Psoas muscle (tissue), 8 donors: ENCODE results near the gene TOR1B. TPM values are rescaled to one million over a fixed set of nuclear protein-coding genes. Genes with fewer than 3 reads are reported as not detected.

ENCODE experiments used
- ATAC-seq, 4 donors: fragments of 200-7000 bp; cut with Tn5 transposase; one replicate each; pipeline ENCODE4 v1.9.1; 2020; ENCODE audit warnings: moderate library complexity in 3 of 4, mild to moderate bottlenecking in 2 of 4
- DNase-seq, 2 donors: peaks; one replicate each; pipeline ENCODE4 v3.0.0-alpha.2; 2020
- H3K27ac ChIP-seq: fragments of 200-600 bp; one replicate; pipeline ENCODE4 v1.8.0; 2022
- H3K27me3 ChIP-seq, 3 donors: fragments of 200-600 bp in 1 of 3; one replicate each; pipeline versions ENCODE4 v1.6.1 to v1.8.0; 2013 to 2022; ENCODE audit warnings: low read length in 2 of 3, mild to moderate bottlenecking in 2 of 3, moderate library complexity in 1 of 3; ENCODE audit not compliant: insufficient read depth in 3 of 3
- H3K36me3 ChIP-seq, 2 donors: fragments of 200-600 bp in 1 of 2; one replicate each; pipeline versions ENCODE4 v1.6.1 to v1.8.0; 2013 to 2022; ENCODE audit warnings: low read depth in 1 of 2, mild to moderate bottlenecking in 1 of 2, moderate library complexity in 1 of 2; ENCODE audit not compliant: insufficient read depth in 1 of 2
- H3K4me1 ChIP-seq: fragments of 200-600 bp; one replicate; pipeline ENCODE4 v1.8.0; 2022
- H3K4me3 ChIP-seq: fragments of 200-600 bp; one replicate; pipeline ENCODE4 v1.8.0; 2022; ENCODE audit warnings: mild to moderate bottlenecking
- H3K9me3 ChIP-seq: fragments of 200-600 bp; one replicate; pipeline ENCODE4 v1.8.0; 2022
- CTCF ChIP-seq: fragments of 200-600 bp; IDR thresholded peaks from one replicate; pipeline ENCODE4 v1.8.0; 2022; ENCODE audit warnings: antibody characterized with exemption
- WGBS, 3 donors: extraction: QIAGEN DNeasy Blood & Tissue Kit; methylation state at CpG; one replicate each; pipeline versions ENCODE4 v1.1.6 to v1.1.7; 2013; 5-methylcytosine and 5-hydroxymethylcytosine counted together
- intact Hi-C, 2 donors: fragments of 100-400 bp; cut with DNase I; formaldehyde crosslinking; loops; one replicate each; pipeline versions ENCODE4 v1.11.0 to v1.14.2; 2022
- polyA plus RNA-seq, 3 donors: library from polyadenylated mRNA; stranded (reverse); fragments of 200-250 nt; gene quantifications; one replicate each; pipeline ENCODE4 v1.2.3, GENCODE V29; 2013
- total RNA-seq, 4 donors: library from RNA; stranded (reverse); fragmentation: NEBNext Ultra II Directional in 2 of 4; extraction: Animal tissue kit (Norgen Biotek cat#: 25700) in 2 of 4; gene quantifications; one replicate each; pipeline versions ENCODE4 v1.2.1 to v1.2.4, GENCODE V29; 2021 to 2023
- donor health status: healthy with polysubstance abuse.
- donor health status: DM: no; HTN: no; CAD: no; lungs with moderate emphysema.
- donor health status: Bipolar disorder and iron deficiency.
- donor health status: healthy.
- donor health status: DM: yes; HTN: yes; CAD: no.
- donor health status: DM: no; HTN: no; CAD: no.
- donor health status: DM: no; HTN: no; CAD: no.
- donor health status: DM: yes; HTN: yes; CAD: no.

Gene TOR1B
- total and polyA plus RNA-seq, 7 donors = 13.0 to 30.1 (median 14.9) TPM

- peaks cover 8 to 74% of the 10 kb centered on the region in 2 donors for H3K36me3 ChIP-seq
Measured at GRCh38 chr9:129828969-129829368, 26.0 kb downstream of the TOR1B start.

GRCh38 chr9:129832982-129833381, 30.0 kb downstream of the TOR1B start:
- peaks cover 22% of the 10 kb centered on the region for H3K4me1 ChIP-seq
- 90 to 100% (median 93%) methylated on average over 1 of the region's 1 CpG for WGBS, 3 donors
- DNase-seq = no peak
- no peak overlapping the region for H3K27ac ChIP-seq
- no peaks in the 10 kb centered on the region for H3K27me3 ChIP-seq
- H3K4me3 ChIP-seq = no peak overlapping the region
- H3K9me3 ChIP-seq = no peaks in the 10 kb centered on the region
- ATAC-seq = no peak
- H3K36me3 ChIP-seq = peaks cover 8 to 72% of the 10 kb centered on the region in 2 donors
- TF ChIP-seq CTCF = no peak
- intact Hi-C loops = no loop called here

More at GRCh38 chr9:129828969-129829368, 26.0 kb downstream of the TOR1B start:
- H3K9me3 ChIP-seq = no peaks in the 10 kb centered on the region
- intact Hi-C loops = no loop called here
- DNase-seq (no peak), ATAC-seq (no peak)
- H3K4me3 ChIP-seq = no peak overlapping the region
- H3K4me1 ChIP-seq = peaks cover 6% of the 10 kb centered on the region
- no peaks in the 10 kb centered on the region for H3K27me3 ChIP-seq
- no peak for TF ChIP-seq CTCF
- no peak overlapping the region for H3K27ac ChIP-seq
- WGBS, 3 donors = 90 to 95% (median 90%) methylated on average over 10 of the region's 10 CpGs

DNA sequence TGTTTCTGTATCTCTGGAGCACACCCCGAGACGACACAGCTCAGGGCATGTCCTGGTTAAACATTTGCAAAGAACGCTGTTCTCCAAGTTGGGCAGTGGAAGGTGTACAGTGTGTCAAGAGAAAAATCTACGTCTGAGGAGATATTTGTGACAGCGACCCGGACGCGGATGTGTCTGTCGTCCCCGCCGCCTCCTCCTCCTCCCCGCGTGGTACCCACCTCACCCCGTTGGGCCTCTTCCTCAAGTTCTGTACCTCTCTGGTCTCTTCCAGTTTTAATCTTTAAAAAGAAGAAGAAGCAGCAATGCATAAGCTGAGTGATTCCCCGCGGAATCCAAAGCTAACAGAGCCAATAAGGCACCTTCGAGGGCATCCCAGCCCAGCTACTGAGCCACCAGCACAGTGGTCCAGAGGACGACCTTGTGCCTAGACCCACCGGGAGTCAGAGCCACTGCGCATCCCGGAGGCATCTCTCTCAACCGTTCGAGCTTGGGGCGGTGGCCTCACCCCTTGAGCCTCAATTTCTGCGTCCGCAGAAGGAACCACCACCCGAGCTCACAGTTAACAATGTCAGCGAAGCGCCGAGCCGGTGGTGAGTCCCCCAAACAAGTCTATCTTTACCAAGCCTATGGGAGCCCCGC, 31.6 kb downstream of the TOR1B start:
- peaks cover 22% of the 10 kb centered on the region for H3K4me1 ChIP-seq
- intact Hi-C loops = no loop called here
- H3K4me3 ChIP-seq = peak overlapping the region; percentile 90
- peaks cover 4 to 56% of the 10 kb centered on the region in 2 donors for H3K36me3 ChIP-seq
- H3K27me3 ChIP-seq = no peaks in the 10 kb centered on the region
- H3K9me3 ChIP-seq = no peaks in the 10 kb centered on the region
- H3K27ac ChIP-seq = peak overlapping the region; percentile 94
- DNase-seq (no peak), ATAC-seq (peak; percentile 1 to 38 (median 8))
- TF ChIP-seq CTCF = no peak
- WGBS, 3 donors = 2% methylated on average over 32 of the region's 32 CpGs

GRCh38 chr9:129835128-129835859, 32.3 kb downstream of the TOR1B start, which contains the start of the genes C9orf78 and USP20:
Gene C9orf78, minus strand, starts transcription at chr9:129835275. Its CDS starts 54 bp downstream, at chr9:129835221.
Gene USP20, plus strand, starts transcription at chr9:129835458. Its CDS starts 17,098 bp downstream, at chr9:129852556.
- Histone ChIP-seq H3K27me3 (no peaks in the 10 kb centered on the region), H3K4me1 (peaks cover 22% of the 10 kb centered on the region), H3K36me3 (peaks cover 0 to 49% of the 10 kb centered on the region in 2 donors), H3K27ac (peak within 1 kb of the TSS; percentile 94), H3K4me3 (peak within 1 kb of the TSS; percentile 90), H3K9me3 (no peaks in the 10 kb centered on the region)
- ATAC-seq = peak; percentile 99 to 100 (median 100)
- peak; percentile 97 to 99 for DNase-seq
- 0 to 1% (median 0%) methylated on average over 47 to 80 of the region's 81 CpGs for WGBS, 3 donors
- intact Hi-C loops = no loop called here
- TF ChIP-seq CTCF = no peak
